Activated CD4-positive, alpha-beta T cell treated with anti-CD3 and anti-CD28 coated beads, Interleukin-2, amount 10 ng/mL, durations not matched to agents 24 days and 14 days (primary cell): ENCODE data around the gene BCLAF3. TPM values are rescaled to one million over a fixed set of nuclear protein-coding genes. Genes with fewer than 3 reads are reported as not detected.

Experiments
- DNase-seq: peaks from one replicate; pipeline ENCODE4 v3.0.0; 2022
- H3K27ac Mint-ChIP-seq: one replicate; pipeline ENCODE4 v1.8.0; 2022; ENCODE audit warnings: mild to moderate bottlenecking, mixed read lengths
- H3K27me3 Mint-ChIP-seq: one replicate; pipeline ENCODE4 v1.8.0; 2022; ENCODE audit warnings: mixed read lengths
- H3K36me3 Mint-ChIP-seq: one replicate; pipeline ENCODE4 v1.8.0; 2022; ENCODE audit warnings: low read depth, mild to moderate bottlenecking, mixed read lengths
- H3K4me1 Mint-ChIP-seq: one replicate; pipeline ENCODE4 v1.8.0; 2021; ENCODE audit warnings: mixed read lengths
- H3K4me3 Mint-ChIP-seq: one replicate; pipeline ENCODE4 v1.8.0; 2022; ENCODE audit warnings: mild to moderate bottlenecking, moderate library complexity, mixed read lengths
- H3K9me3 Mint-ChIP-seq: one replicate; pipeline ENCODE4 v1.8.0; 2021; ENCODE audit warnings: mixed read lengths
- intact Hi-C: fragments of 100-400 bp; cut with micrococcal nuclease; formaldehyde crosslinking; loops from one replicate; pipeline ENCODE4 v1.15.1; 2023
- total RNA-seq: library from RNA; stranded (reverse); gene quantifications from 2 replicates; pipeline ENCODE4 v1.2.3, GENCODE V29; 2022

Gene BCLAF3
- total RNA-seq: 4.4 and 5.6 TPM in 2 replicates

DNA sequence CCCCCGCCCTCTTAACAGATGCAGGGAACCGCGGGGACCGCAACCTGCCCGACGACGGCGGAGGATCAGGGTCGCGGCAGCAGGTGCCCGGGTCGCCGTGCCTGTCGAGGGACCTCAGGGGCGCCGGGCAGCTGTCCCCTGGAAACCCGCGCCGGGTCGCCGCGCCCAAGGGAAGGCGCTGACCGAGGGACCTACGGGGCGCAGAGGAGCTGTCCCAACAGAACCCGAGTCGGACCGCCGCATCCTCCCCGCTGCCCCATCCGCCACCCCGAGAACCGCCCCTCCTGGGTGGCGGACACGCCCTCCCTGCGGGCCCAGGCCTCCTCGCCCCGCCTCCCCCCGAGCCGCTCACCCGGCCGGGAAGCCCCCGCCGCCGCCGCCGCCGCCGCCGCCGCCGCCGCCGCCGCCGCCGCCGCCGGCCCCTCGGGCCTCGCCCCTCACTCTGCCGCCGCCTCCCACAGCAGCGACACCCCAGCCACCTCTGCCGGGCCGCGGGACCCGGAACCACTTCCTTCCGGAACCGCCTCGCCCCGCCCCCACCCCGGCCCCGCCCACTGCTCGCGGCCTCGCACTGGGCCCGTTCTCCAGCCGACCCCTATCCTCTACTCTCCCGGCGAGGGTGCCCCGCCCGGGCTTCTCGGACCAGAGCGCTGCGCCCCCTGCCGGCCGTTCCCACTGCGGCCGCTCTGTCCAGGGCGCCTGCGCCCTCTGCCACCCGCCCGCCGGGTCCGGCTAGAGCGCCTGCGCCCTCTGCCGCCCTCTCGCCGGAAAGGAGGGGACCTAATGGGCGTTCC is at the start of gene BCLAF3:
Gene BCLAF3, minus strand, starts transcription at position 506 of the 794 bp plus-strand sequence. CDS start 20,797 bp downstream, outside the sequence.
- intact Hi-C loops: loop anchor here (1.0 to 10.0 kb wide), 2 partner anchors 86 to 646 kb away; partner anchors contain the start of gene PDHA1
- Mint-ChIP-seq H3K9me3 (no peaks in the 10 kb centered on the region), H3K4me3 (peak within 1 kb of the TSS; percentile 82), H3K4me1 (peaks cover 8% of the 10 kb centered on the region), H3K36me3 (peaks cover 5% of the 10 kb centered on the region), H3K27me3 (no peaks in the 10 kb centered on the region), H3K27ac (peak within 1 kb of the TSS; percentile 73)
- DNase-seq: peak; percentile 95

- no peaks in the 10 kb centered on the region for H3K9me3 Mint-ChIP-seq
- no peaks in the 10 kb centered on the region for H3K36me3 Mint-ChIP-seq
- H3K27me3 Mint-ChIP-seq: no peaks in the 10 kb centered on the region
- H3K27ac Mint-ChIP-seq: no peak overlapping the region
- H3K4me3 Mint-ChIP-seq: no peak overlapping the region
- no peak for DNase-seq
- intact Hi-C loops: no loop called here
- H3K4me1 Mint-ChIP-seq: no peaks in the 10 kb centered on the region
Observed at GRCh38 chrX:20038966-20039365, 48.1 kb upstream of the BCLAF3 start.

- intact Hi-C loops: no loop called here
- no peak for DNase-seq
- Mint-ChIP-seq H3K36me3 (no peaks in the 10 kb centered on the region), H3K4me3 (no peak overlapping the region), H3K4me1 (no peaks in the 10 kb centered on the region), H3K9me3 (no peaks in the 10 kb centered on the region), H3K27ac (no peak overlapping the region), H3K27me3 (no peaks in the 10 kb centered on the region)
Observed at GRCh38 chrX:20037186-20037585, 46.3 kb upstream of the BCLAF3 start.

DNA sequence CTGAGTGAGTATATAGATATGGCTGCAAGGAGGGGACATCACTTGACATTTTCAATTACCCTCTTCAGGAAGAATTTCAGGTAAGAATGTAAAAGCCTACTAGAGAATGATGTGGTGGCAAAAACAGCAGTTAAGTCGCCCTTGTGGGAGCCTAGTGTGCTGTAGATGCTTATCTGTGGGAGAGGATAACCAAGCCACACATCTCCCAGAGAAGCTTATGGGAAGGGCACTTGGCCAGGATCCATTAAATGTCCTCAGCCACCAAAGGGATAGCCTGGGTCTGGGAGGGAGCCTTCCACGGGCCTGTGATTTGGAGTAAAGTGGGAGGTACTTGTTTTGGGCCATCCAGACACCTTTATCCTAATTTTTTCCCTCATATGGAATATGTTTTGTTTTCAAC is 41.3 kb upstream of the BCLAF3 start:
- Mint-ChIP-seq H3K27ac (no peak overlapping the region), H3K4me1 (no peaks in the 10 kb centered on the region), H3K36me3 (no peaks in the 10 kb centered on the region), H3K27me3 (no peaks in the 10 kb centered on the region), H3K9me3 (no peaks in the 10 kb centered on the region), H3K4me3 (no peak overlapping the region)
- intact Hi-C loops: no loop called here
- DNase-seq: no peak

DNA sequence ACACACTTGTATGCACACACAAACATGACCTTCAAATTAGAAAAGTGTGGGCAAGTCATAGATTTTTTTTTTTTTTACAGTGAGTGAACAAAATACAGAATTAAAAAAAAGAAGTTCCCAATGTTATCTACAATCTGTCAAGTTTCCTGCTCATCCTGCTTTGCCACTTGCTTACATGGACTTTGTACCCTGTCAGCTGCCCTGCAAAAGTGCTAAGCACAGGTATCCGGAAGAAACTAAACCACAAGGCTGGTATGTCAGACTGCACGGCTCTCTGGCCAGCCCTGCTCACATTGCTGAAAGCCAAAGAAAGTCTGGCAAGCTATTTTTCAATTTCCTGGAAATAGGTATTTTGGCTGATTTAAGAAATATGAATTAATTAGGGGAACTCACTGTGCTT is 38.9 kb upstream of the BCLAF3 start:
- no peaks in the 10 kb centered on the region for H3K27me3 Mint-ChIP-seq
- no peaks in the 10 kb centered on the region for H3K4me1 Mint-ChIP-seq
- no peaks in the 10 kb centered on the region for H3K9me3 Mint-ChIP-seq
- no peak overlapping the region for H3K27ac Mint-ChIP-seq
- intact Hi-C loops: no loop called here
- no peaks in the 10 kb centered on the region for H3K36me3 Mint-ChIP-seq
- no peak overlapping the region for H3K4me3 Mint-ChIP-seq
- DNase-seq: no peak

GRCh38 chrX:20028588-20028987 is 37.7 kb upstream of the BCLAF3 start:
- Mint-ChIP-seq H3K4me3 (no peak overlapping the region), H3K27ac (no peak overlapping the region), H3K9me3 (no peaks in the 10 kb centered on the region), H3K4me1 (no peaks in the 10 kb centered on the region), H3K27me3 (no peaks in the 10 kb centered on the region), H3K36me3 (no peaks in the 10 kb centered on the region)
- intact Hi-C loops: no loop called here
- no peak for DNase-seq

GRCh38 chrX:20026278-20026677 is 35.4 kb upstream of the BCLAF3 start:
- no peak overlapping the region for H3K27ac Mint-ChIP-seq
- H3K4me1 Mint-ChIP-seq: no peaks in the 10 kb centered on the region
- H3K4me3 Mint-ChIP-seq: no peak overlapping the region
- H3K27me3 Mint-ChIP-seq: no peaks in the 10 kb centered on the region
- H3K36me3 Mint-ChIP-seq: no peaks in the 10 kb centered on the region
- intact Hi-C loops: no loop called here
- H3K9me3 Mint-ChIP-seq: no peaks in the 10 kb centered on the region
- no peak for DNase-seq

DNA sequence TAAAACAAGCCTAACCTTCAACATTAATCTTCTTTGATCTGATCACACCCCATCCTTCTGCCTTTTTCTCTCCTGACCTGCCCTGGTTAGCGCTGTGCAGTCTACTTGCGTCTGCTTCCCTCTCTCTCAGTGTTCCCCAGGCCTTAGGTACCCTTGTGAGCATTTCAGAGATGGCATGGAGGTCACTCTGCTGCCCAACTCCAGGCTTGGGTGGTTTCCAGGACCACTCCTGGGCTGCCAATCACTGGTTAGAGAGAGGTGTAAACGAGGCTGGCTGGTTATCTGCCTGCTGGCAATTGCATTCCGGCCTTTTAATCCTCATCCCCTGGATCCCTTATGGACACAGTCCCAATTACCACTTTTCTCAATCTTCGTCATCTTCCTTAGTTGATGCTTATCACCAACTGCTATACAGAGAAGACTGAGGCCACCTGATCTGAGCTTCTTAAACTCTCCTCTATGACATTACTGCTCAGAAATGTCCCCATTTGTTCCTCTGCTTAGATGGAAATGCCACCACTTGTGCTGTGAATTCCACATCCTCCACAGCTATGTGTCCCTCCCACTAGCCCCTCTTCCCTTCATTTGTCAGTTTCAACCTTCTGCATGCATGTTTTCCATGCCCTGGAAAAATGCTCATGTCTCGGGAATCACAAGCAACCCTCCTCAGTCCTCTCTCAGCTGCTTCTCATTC is 29.0 kb upstream of the BCLAF3 start:
- peaks cover 1% of the 10 kb centered on the region for H3K36me3 Mint-ChIP-seq
- no peaks in the 10 kb centered on the region for H3K4me1 Mint-ChIP-seq
- intact Hi-C loops: no loop called here
- H3K4me3 Mint-ChIP-seq: no peak overlapping the region
- H3K9me3 Mint-ChIP-seq: peaks cover 12% of the 10 kb centered on the region
- no peak overlapping the region for H3K27ac Mint-ChIP-seq
- DNase-seq: no peak
- H3K27me3 Mint-ChIP-seq: no peaks in the 10 kb centered on the region

- DNase-seq: no peak
- Mint-ChIP-seq H3K27ac (no peak overlapping the region), H3K27me3 (no peaks in the 10 kb centered on the region), H3K4me1 (no peaks in the 10 kb centered on the region), H3K9me3 (peaks cover 12% of the 10 kb centered on the region), H3K4me3 (no peak overlapping the region), H3K36me3 (peaks cover 1% of the 10 kb centered on the region)
- intact Hi-C loops: no loop called here
Observed at GRCh38 chrX:20016616-20016945, 25.7 kb upstream of the BCLAF3 start.

DNA sequence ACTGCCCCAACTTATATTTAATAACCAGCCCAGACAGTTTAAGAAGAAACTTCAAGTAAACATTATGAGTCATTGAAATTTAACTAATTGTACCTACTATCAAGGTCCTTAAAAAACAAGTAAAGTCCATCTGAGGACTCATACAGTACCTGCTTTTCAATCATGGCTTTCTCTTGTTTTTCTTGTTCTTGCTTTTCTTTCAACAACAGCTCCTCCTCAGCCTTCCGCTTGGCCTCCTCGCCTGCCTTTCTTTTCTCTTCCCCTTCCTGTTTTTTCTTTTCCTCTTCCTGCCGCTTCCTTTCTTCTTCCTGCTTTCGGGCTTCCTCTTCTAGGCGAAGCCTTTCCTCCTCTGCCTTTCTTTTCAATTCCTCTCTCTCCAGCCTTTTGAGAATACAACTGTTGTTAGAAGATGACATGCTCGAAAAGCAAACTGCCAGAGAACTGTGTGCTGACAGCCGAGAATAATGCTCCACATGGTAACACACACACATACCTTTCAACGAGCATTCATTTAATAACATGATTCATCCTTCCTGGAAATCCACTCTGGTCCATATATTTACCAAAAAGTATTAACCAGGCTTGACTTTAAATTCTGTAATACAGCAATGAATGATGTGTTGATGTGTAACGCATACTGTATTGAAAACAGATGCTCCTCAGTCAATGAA is 25.2 kb upstream of the BCLAF3 start:
- H3K4me3 Mint-ChIP-seq: no peak overlapping the region

GRCh38 chrX:20015422-20015821 is 24.6 kb upstream of the BCLAF3 start:
- peaks cover 12% of the 10 kb centered on the region for H3K9me3 Mint-ChIP-seq
- H3K36me3 Mint-ChIP-seq: peaks cover 1% of the 10 kb centered on the region
- intact Hi-C loops: no loop called here
- no peak overlapping the region for H3K4me3 Mint-ChIP-seq
- H3K27ac Mint-ChIP-seq: no peak overlapping the region
- no peak for DNase-seq
- no peaks in the 10 kb centered on the region for H3K27me3 Mint-ChIP-seq
- no peaks in the 10 kb centered on the region for H3K4me1 Mint-ChIP-seq

More for the DNA sequence above, 25.2 kb upstream of the BCLAF3 start:
- no peaks in the 10 kb centered on the region for H3K27me3 Mint-ChIP-seq
- H3K36me3 Mint-ChIP-seq: peaks cover 1% of the 10 kb centered on the region
- DNase-seq: no peak
- no peak overlapping the region for H3K27ac Mint-ChIP-seq
- H3K4me1 Mint-ChIP-seq: no peaks in the 10 kb centered on the region
- peaks cover 12% of the 10 kb centered on the region for H3K9me3 Mint-ChIP-seq
- intact Hi-C loops: no loop called here

GRCh38 chrX:20011608-20012007 is 20.7 kb upstream of the BCLAF3 start:
- no peak for DNase-seq
- Mint-ChIP-seq H3K27ac (no peak overlapping the region), H3K9me3 (peaks cover 8% of the 10 kb centered on the region), H3K36me3 (no peaks in the 10 kb centered on the region), H3K27me3 (no peaks in the 10 kb centered on the region), H3K4me1 (no peaks in the 10 kb centered on the region), H3K4me3 (no peak overlapping the region)
- intact Hi-C loops: no loop called here

GRCh38 chrX:20007962-20008622 is 17.2 kb upstream of the BCLAF3 start:
- no peaks in the 10 kb centered on the region for H3K36me3 Mint-ChIP-seq
- no peak overlapping the region for H3K4me3 Mint-ChIP-seq
- no peaks in the 10 kb centered on the region for H3K27me3 Mint-ChIP-seq
- no peak overlapping the region for H3K27ac Mint-ChIP-seq
- no peaks in the 10 kb centered on the region for H3K9me3 Mint-ChIP-seq
- no peak for DNase-seq
- intact Hi-C loops: no loop called here
- H3K4me1 Mint-ChIP-seq: no peaks in the 10 kb centered on the region

DNA sequence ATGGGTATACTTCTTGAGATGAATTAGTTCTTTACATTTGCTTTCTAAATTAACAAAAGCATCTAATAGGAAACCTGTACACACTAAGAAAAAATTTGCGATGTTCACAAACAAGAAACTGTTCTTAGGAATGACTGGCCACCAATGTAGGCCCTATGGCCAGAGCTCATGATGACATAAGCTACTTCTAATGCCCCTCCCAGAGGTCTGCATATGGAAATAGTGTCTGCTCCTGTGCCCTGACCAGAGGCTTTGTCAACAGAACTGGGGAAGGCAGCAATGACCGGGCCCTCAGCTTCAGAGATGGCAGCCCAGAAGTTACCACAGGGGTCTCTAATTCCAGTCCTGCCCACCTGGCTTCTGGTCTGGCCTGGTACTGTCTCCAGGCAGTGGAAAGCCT is 15.0 kb upstream of the BCLAF3 start:
- DNase-seq: no peak
- Mint-ChIP-seq H3K27ac (no peak overlapping the region), H3K36me3 (no peaks in the 10 kb centered on the region), H3K4me3 (no peak overlapping the region), H3K27me3 (no peaks in the 10 kb centered on the region), H3K4me1 (no peaks in the 10 kb centered on the region), H3K9me3 (no peaks in the 10 kb centered on the region)
- intact Hi-C loops: no loop called here
